Skeletal muscle tissue (tissue), 4 donors: ENCODE results near the gene ZNF641. TPM values are rescaled to one million over a fixed set of nuclear protein-coding genes. Genes with fewer than 3 reads are reported as not detected.

Source experiments
- H3K27ac ChIP-seq: one replicate; pipeline ENCODE4 v1.7.0; 2013; ENCODE audit warnings: mild to moderate bottlenecking, low read depth, low read length, inconsistent platforms
- H3K27me3 ChIP-seq, 3 donors: one replicate each; pipeline ENCODE4 v1.7.0; 2013; ENCODE audit warnings: low read length in 3 of 3; ENCODE audit not compliant: control insufficient read depth in 3 of 3, insufficient read depth in 3 of 3
- H3K36me3 ChIP-seq, 3 donors: one replicate each; pipeline ENCODE4 v1.7.0; 2013; ENCODE audit warnings: low read length in 3 of 3; ENCODE audit not compliant: control insufficient read depth in 3 of 3, insufficient read depth in 3 of 3
- H3K4me1 ChIP-seq, 3 donors: one replicate each; pipeline ENCODE4 v1.7.0; 2013; ENCODE audit warnings: low read length in 3 of 3, mild to moderate bottlenecking in 3 of 3; ENCODE audit not compliant: control insufficient read depth in 3 of 3, insufficient read depth in 3 of 3
- H3K4me3 ChIP-seq, 3 donors: one replicate each; pipeline ENCODE4 v1.7.0; 2013; ENCODE audit warnings: low read length in 3 of 3
- H3K9ac ChIP-seq, 3 donors: one replicate each; pipeline ENCODE4 v1.7.0; 2013; ENCODE audit warnings: low read length in 3 of 3, mild to moderate bottlenecking in 3 of 3, moderate library complexity in 2 of 3, low read depth in 1 of 3
- H3K9me3 ChIP-seq, 3 donors: one replicate each; pipeline ENCODE4 v1.7.0; 2013; ENCODE audit warnings: low read length in 3 of 3; ENCODE audit not compliant: control insufficient read depth in 3 of 3
- total RNA-seq: library from RNA; depleted of rRNA; stranded (reverse); fragments of >200 nt; gene quantifications from one replicate; pipeline ENCODE4 v1.2.3, GENCODE V29; 2014
- donor health status: Osteomylitis.

ZNF641 gene
- total RNA-seq, 1 donor from 2014 or later = 16.7 TPM

DNA sequence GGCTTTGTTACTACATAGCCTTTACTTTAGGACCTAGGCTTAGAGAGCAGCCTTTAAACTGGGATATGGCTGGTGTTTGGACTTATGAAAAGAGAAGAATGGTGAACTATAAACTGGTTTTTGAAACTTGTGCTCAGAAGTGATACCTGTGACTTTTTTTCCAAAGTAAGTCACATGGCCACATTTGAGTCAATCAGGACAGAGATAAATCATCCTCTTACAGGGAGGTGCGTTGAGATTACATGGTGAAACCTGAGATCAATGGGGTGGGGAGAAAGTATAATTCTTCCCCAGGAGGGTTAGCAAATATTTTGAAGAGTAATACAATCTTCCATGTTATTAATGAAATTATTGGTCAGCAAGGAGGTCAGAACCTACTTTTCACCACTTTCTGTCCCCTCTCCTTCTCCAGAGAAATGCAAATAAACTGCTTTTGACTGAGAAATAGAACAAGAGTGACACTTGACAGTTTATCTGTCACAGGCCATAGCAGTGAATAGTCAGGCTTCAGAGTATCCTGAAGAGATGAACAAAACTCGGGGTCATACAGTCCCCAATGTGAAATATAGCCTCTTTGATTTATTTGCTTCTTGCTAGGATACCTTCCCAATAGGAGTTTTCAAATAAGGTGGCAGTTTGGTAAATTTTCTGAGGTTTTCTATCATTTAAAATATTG, 11.1 kb upstream of the ZNF641 start:
- Histone ChIP-seq H3K4me3 (no peak overlapping the region), H3K9me3 (no peaks in the 10 kb centered on the region), H3K9ac (no peak overlapping the region), H3K27me3 (no peaks in the 10 kb centered on the region), H3K4me1 (peaks cover 0 to 9% (median 0%) of the 10 kb centered on the region in 3 donors), H3K36me3 (peaks cover 0 to 6% (median 3%) of the 10 kb centered on the region in 3 donors), H3K27ac (no peak overlapping the region)

DNA sequence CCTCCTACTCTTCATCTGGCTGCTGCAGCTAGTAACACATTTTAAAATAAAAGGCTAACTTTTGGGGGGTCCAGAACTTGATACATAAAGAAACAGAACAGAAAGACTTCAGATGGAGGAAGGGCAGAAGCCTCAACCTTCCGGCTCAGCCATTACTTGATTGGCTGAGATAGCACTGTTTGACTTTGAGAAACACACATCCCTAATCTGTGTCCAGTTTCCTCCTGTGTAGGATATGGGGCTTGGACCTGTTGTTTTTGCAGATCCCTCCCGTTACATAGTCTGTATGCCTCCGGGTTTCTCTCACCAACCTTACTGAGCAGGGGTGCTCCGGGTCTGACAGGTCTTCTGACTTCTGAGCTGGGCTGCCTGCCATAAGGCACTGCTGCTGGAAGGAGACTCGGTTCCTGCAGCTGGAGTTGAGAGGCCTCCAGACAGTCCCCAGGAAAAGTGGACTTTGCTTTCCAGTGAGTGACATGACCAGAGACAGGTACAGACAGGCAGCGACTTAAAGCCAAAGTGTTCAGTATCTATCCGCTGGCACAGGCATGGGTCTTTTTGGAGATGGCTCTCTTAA, 8.3 kb upstream of the ZNF641 start:
- no peak overlapping the region for H3K4me3 ChIP-seq
- no peak overlapping the region for H3K9ac ChIP-seq
- no peaks in the 10 kb centered on the region for H3K9me3 ChIP-seq
- H3K27me3 ChIP-seq = no peaks in the 10 kb centered on the region
- H3K27ac ChIP-seq = no peak overlapping the region
- peaks cover 0 to 6% (median 3%) of the 10 kb centered on the region in 3 donors for H3K36me3 ChIP-seq
- peaks cover 0 to 9% (median 0%) of the 10 kb centered on the region in 3 donors for H3K4me1 ChIP-seq

DNA sequence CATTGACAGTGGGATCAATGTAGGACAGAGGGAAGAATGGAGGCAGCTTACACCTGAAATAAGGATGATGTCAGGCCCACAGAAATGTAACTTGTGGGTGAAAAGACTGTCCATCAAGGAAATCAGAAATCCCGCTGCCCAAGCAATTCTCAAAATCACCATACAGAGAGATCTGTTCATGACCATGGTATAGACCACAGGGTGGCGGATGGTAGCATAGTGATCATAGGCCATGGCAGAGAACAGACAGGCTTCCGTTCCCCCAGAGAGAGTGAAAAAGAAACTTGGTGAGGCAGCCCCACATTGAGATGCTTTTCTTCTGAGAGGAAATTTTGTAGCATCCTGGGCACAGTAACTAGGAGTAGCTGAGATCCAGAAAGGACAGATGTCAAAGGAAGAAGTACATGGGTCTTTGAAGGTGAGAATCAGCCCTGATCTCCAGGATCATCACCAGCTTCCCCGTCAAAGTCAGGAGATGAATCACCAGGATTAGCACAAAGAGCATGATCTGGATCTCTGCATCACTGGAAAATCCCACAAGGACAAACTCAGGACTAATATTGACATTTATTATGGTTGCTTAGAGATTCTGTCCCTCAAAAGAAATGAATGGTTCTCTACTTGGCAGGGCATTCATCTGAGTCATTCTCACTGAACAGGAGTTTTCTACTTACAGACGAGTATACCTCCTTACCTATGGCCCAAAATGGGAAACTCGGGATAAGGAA, 5.5 kb upstream of the ZNF641 start:
- no peak overlapping the region for H3K9ac ChIP-seq
- no peaks in the 10 kb centered on the region for H3K9me3 ChIP-seq
- no peaks in the 10 kb centered on the region for H3K27me3 ChIP-seq
- no peak overlapping the region for H3K4me3 ChIP-seq
- peaks cover 0 to 6% (median 3%) of the 10 kb centered on the region in 3 donors for H3K36me3 ChIP-seq
- H3K4me1 ChIP-seq = peaks cover 0 to 15% (median 3%) of the 10 kb centered on the region in 3 donors
- H3K27ac ChIP-seq = no peak overlapping the region

DNA sequence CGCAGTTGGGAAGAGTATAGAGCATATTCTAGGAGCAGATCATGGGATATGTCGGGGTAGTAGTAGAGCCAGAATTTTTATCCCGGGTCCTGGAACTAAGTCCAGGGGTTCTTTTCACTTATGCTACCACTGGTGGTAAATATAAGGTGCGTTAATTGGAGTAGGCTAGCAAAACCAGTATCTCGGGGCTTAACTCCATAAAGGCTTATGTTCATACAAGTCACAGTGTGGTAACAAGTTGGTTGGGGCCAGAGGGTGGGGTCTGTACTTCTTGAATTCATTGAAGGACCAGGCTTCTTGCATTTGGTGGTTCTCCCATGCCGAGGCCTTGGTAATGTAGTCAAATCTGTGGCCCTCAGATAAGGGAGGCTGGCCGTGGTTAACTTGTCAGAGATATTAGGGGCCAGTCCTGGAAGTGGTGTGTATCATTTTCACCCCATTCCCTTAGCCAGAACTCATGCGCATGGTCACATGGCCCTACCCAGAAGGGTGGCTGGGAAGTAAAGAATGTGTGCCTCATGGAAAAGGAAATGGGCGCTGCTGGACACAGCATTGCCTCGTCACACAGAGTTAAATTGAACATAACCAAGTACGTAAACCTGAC, 1.5 kb upstream of the ZNF641 start:
- no peaks in the 10 kb centered on the region for H3K27me3 ChIP-seq
- H3K27ac ChIP-seq = no peak overlapping the region
- no peaks in the 10 kb centered on the region for H3K9me3 ChIP-seq
- no peak overlapping the region for H3K4me3 ChIP-seq
- H3K9ac ChIP-seq = peak overlapping the region in 1 of 3 donors; percentile 51
- H3K4me1 ChIP-seq = peaks cover 5 to 21% (median 12%) of the 10 kb centered on the region in 3 donors
- H3K36me3 ChIP-seq = peaks cover 6 to 8% (median 7%) of the 10 kb centered on the region in 3 donors

DNA sequence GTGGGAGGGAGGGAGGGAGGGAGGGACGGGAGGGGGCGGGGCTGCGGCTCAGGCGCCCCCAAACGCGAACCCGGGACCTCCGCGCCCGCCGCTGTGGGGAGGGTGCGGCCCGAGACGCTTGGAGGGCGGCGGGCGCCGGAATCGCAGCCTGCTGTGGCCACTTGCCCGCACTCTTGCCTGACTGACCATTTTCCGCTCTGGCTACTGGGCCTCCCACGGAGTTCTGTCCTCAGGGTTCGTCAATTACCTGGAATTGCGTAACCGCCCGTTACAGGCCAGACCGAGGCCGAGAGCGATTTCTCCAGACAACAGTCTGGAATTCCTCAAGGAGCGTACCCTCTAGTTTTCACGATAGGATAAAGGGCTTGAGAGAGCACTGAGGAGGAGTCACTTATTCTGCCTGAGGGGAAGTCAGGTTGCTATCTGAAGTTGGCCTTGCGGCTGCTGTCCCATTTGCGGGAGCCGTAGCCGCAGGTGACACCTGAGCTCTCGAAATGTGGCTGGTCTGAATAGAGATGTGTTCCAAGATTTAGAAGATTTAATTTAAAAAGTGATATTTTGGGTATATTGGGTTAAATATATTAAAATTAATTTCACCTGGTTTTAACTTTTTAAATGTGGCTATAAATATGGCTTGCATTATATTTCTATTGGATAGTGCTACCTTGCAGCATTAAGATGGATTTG, 446 bp upstream of the ZNF641 start:
- Histone ChIP-seq H3K9me3 (no peaks in the 10 kb centered on the region), H3K4me1 (peaks cover 5 to 21% (median 12%) of the 10 kb centered on the region in 3 donors), H3K4me3 (peak overlapping the region; percentile 92 to 93 (median 93)), H3K27me3 (no peaks in the 10 kb centered on the region), H3K9ac (peak overlapping the region; percentile 85 to 94 (median 93)), H3K27ac (peak overlapping the region; percentile 94), H3K36me3 (peaks cover 17% of the 10 kb centered on the region in 3 donors)

DNA sequence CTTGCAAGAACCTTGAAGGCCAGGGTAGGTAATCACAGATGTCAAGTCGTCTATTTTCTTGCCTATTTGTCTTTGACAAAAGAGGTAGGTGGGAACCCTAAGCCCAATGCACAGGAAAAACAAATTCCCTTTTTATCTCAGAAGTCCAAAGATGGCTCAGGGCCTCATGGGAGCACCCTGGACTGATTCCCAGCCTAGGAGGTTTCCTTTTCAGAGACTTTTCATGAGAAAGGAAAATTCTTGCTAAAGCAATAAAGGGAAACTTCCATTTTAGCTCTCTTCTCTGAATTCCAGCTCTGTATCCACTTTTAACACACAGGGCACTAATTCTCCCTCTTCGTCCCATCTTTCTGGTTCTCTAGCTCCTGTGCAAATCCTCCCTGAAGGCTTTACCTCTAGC, 1.2 kb downstream of the ZNF641 start:
- Histone ChIP-seq H3K4me3 (peak overlapping the region; percentile 83 to 90 (median 87)), H3K9me3 (no peaks in the 10 kb centered on the region), H3K36me3 (peaks cover 27 to 31% (median 30%) of the 10 kb centered on the region in 3 donors), H3K9ac (peak overlapping the region in 2 of 3 donors; percentile 12 to 94), H3K27me3 (no peaks in the 10 kb centered on the region), H3K27ac (peak overlapping the region; percentile 94), H3K4me1 (peaks cover 5 to 21% (median 12%) of the 10 kb centered on the region in 3 donors)

DNA sequence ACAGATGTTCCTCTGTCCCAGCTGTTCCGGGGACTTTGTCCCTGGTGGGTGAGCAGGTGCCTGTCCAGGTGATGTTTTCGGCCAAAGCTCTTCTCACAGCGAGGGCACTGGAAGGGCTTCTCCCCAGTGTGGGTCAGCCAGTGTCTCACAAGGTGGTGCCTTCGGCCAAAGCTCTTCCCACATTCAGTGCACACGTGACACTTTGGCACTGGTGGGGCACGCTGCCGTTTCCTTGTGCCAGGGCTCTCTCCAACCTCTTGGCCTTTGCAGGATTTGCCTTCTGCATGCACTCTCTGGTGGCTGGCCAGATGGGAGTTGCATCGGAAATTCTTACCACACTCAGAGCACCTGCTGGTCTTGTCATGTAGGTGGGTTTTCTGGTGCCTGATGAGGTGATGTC, 7.7 kb downstream of the ZNF641 start:
- no peaks in the 10 kb centered on the region for H3K9me3 ChIP-seq
- H3K27ac ChIP-seq = no peak overlapping the region
- H3K4me1 ChIP-seq = peaks cover 0 to 8% (median 6%) of the 10 kb centered on the region in 3 donors
- no peak overlapping the region for H3K4me3 ChIP-seq
- H3K36me3 ChIP-seq = peaks cover 46 to 58% (median 55%) of the 10 kb centered on the region in 3 donors
- H3K27me3 ChIP-seq = no peaks in the 10 kb centered on the region
- no peak overlapping the region for H3K9ac ChIP-seq

DNA sequence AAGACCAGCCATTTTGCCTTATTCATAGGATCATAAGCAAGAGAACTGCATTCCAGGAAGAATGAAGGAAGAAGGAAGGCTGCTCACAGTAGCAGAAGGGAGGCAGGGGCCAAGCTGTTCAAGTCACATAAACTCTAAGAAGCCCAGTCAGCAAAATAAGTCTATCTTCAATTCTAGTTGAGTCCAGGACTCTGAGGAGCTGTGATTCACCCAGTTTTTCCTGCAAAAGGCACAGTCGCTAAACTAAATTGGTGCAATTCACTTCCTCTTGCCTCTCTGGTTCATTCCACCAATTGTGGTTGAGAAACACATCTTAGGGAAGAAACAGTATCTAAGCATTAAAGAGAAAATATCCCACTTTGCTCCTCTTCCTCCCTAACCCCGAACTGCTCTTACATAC, 9.8 kb downstream of the ZNF641 start:
- Histone ChIP-seq H3K36me3 (peaks cover 26 to 39% (median 36%) of the 10 kb centered on the region in 3 donors), H3K4me1 (peaks cover 0 to 8% (median 6%) of the 10 kb centered on the region in 3 donors), H3K27me3 (no peaks in the 10 kb centered on the region), H3K9me3 (no peaks in the 10 kb centered on the region), H3K9ac (no peak overlapping the region), H3K27ac (no peak overlapping the region), H3K4me3 (no peak overlapping the region)

DNA sequence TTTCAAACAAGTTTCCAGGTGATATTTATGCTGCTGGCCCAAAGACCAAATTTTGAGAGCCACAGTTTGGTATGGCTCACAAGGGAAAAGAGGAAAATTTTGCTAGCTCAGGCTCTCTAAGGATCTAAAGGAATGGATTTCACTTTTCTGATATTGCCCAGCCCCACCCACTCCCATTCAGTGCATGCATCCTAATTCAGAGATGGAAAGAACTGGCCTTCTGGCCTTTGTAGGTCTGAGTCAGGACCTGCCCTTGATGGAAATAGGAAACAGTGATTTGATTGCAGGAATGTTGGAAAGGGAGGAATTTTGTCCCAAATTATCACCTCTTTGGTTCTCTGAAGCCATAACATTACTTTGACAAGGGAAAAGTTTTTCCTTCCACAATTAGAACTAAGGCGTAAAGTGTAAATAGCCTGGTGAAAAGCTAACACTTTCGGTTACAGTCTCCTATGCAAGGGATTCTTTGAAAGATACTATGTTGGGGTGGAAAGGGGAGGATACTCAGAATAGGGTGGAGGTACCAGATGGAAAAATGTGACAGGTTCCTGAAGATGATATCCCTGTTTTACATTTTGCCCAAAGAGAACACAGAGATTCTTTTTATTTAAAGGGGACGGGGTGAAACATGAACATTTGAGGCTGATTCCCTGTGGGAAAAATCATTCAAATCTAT, 11.1 kb downstream of the ZNF641 start:
- Histone ChIP-seq H3K9me3 (no peaks in the 10 kb centered on the region), H3K27me3 (no peaks in the 10 kb centered on the region), H3K36me3 (peaks cover 18 to 29% (median 25%) of the 10 kb centered on the region in 3 donors), H3K4me1 (peaks cover 0 to 8% (median 6%) of the 10 kb centered on the region in 3 donors), H3K9ac (no peak overlapping the region), H3K27ac (no peak overlapping the region), H3K4me3 (no peak overlapping the region)
